ENCODE measurements around the gene FGD6.
"Not testable (repeated sequence)": the region's sequence is repeated elsewhere in the genome, so short reads cannot be mapped to it uniquely, and the experiment has no call there.

The FGD6 gene

DNA sequence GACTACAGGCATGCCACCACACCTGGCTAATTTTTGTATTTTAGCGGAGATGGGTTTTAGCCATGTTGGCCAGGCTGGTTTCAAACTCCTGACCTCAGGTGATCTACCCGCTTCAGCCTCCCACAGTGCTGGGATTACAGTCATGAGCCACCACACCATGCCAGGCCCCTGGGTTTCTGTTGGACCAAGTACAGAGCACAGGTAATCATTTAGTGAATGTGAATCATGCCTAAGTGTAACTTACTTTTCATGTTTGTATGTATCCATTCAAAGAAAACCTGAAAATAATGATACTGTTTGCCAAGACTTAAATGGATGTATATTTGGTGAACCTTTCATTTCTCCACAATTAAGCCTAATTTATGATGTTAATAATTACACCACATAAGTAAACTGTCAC is 65.9 kb downstream of the FGD6 start:
- Histone ChIP-seq H3K4me1 (ENCODE audit: insufficient read depth, insufficient read length) (no peaks in the 10 kb centered on the region), H3K9me3 (ENCODE audit: insufficient read depth, low read length) (peaks cover 4% of the 10 kb centered on the region), H3K27me3 (ENCODE audit: insufficient read depth, insufficient read length) (no peaks in the 10 kb centered on the region), H3K4me3 (ENCODE audit: insufficient read length, low read depth) (no peak overlapping the region), H3K9ac (ENCODE audit: insufficient read length, low read depth) (no peak overlapping the region), H3K36me3 (ENCODE audit: insufficient read depth, insufficient read length, low read length) (peaks cover 11% of the 10 kb centered on the region)
- no peak for DNase-seq (ENCODE audit: low read depth, low spot score)
- TF ChIP-seq SUZ12 (IDR thresholded peaks at IDR 0.05; ENCODE audit: extremely low read depth, insufficient read depth, insufficient read length) (no peak), ZNF274 (IDR thresholded peaks at IDR 0.05; ENCODE audit: low read depth, low read length) (no peak), YY1 (IDR thresholded peaks at IDR 0.05; ENCODE audit: insufficient read depth, insufficient read length) (no peak)

DNA sequence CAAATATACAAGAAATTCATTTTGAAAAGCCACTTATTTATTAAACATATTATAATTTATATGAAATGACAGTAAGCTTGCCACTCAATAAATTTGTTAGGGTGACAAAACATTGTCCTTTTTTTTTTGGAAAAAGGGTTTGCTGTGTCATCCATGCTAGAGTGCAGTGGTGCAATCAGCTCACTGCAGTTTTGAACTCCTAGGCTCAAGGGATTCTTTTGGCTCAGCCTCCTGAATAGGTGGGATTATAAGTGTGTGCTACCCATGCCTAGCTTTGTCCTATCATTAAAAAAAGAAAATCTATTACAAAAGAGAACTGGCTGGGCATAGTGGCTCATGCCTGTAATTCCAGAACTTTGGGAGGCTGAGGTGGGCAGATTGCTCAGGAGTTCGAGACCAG is 66.8 kb downstream of the FGD6 start:
- Histone ChIP-seq H3K9ac (ENCODE audit: insufficient read length, low read depth) (no peak overlapping the region), H3K27me3 (ENCODE audit: insufficient read depth, insufficient read length) (no peaks in the 10 kb centered on the region), H3K36me3 (ENCODE audit: insufficient read depth, insufficient read length, low read length) (peaks cover 15% of the 10 kb centered on the region), H3K4me1 (ENCODE audit: insufficient read depth, insufficient read length) (no peaks in the 10 kb centered on the region), H3K9me3 (ENCODE audit: insufficient read depth, low read length) (peaks cover 4% of the 10 kb centered on the region), H3K4me3 (ENCODE audit: insufficient read length, low read depth) (no peak overlapping the region)
- no peak for DNase-seq (ENCODE audit: low read depth, low spot score)
- TF ChIP-seq SUZ12 (IDR thresholded peaks at IDR 0.05; ENCODE audit: extremely low read depth, insufficient read depth, insufficient read length) (no peak), YY1 (IDR thresholded peaks at IDR 0.05; ENCODE audit: insufficient read depth, insufficient read length) (no peak), ZNF274 (IDR thresholded peaks at IDR 0.05; ENCODE audit: low read depth, low read length) (no peak)

DNA sequence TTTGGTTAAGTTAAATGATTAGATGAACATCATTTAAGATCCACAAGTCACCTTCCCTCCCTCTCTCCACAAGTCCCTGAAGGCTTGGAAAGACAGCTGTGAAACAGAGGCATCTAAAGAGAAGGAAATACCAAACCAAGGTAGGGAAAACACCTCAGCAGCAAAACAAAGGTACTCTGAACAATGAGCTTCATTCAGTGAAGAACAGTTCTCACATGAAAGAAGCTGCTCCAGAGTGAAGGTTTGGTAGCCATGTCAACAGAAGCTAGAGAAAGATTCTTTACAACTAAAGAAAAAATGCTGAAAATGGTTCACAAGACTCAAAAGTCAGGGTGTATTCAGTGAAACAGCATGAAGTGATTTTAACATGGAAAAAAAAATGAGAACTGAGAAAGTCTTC is 69.4 kb downstream of the FGD6 start:
- no peaks in the 10 kb centered on the region for H3K27me3 ChIP-seq (ENCODE audit: insufficient read depth, insufficient read length)
- peaks cover 21% of the 10 kb centered on the region for H3K36me3 ChIP-seq (ENCODE audit: insufficient read depth, insufficient read length, low read length)
- H3K4me1 ChIP-seq (ENCODE audit: insufficient read depth, insufficient read length), result peaks cover 2% of the 10 kb centered on the region
- H3K9me3 ChIP-seq (ENCODE audit: insufficient read depth, low read length), result peaks cover 4% of the 10 kb centered on the region
- H3K4me3 ChIP-seq (ENCODE audit: insufficient read length, low read depth), result no peak overlapping the region
- no peak for TF ChIP-seq ZNF274 (IDR thresholded peaks at IDR 0.05; ENCODE audit: low read depth, low read length)
- TF ChIP-seq SUZ12 (IDR thresholded peaks at IDR 0.05; ENCODE audit: extremely low read depth, insufficient read depth, insufficient read length), result no peak
- TF ChIP-seq YY1 (IDR thresholded peaks at IDR 0.05; ENCODE audit: insufficient read depth, insufficient read length), result no peak
- DNase-seq (ENCODE audit: low read depth, low spot score), result no peak
- H3K9ac ChIP-seq (ENCODE audit: insufficient read length, low read depth), result no peak overlapping the region

DNA sequence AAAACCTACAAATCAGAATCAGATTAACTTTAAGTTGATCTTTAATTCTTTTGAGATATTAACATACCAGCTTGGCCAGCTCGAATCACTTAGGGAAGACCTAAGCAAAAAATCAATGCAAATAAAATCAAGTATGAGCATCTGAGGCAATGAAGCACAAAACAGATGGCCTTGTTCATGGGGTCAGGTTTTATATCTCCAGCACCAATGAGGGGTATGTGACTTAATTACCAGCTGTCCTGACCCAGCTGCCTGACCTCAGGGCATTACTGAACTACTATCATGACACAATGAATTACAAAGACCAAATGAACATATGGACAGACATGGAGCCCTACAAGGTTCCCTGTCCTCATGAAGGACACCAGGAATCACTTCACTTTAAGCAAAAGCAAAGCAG is 70.5 kb downstream of the FGD6 start:
- TF ChIP-seq ZNF274 (IDR thresholded peaks at IDR 0.05; ENCODE audit: low read depth, low read length) (no peak), YY1 (IDR thresholded peaks at IDR 0.05; ENCODE audit: insufficient read depth, insufficient read length) (no peak), SUZ12 (IDR thresholded peaks at IDR 0.05; ENCODE audit: extremely low read depth, insufficient read depth, insufficient read length) (no peak)
- Histone ChIP-seq H3K36me3 (ENCODE audit: insufficient read depth, insufficient read length, low read length) (peaks cover 18% of the 10 kb centered on the region), H3K4me1 (ENCODE audit: insufficient read depth, insufficient read length) (peaks cover 2% of the 10 kb centered on the region)

DNA sequence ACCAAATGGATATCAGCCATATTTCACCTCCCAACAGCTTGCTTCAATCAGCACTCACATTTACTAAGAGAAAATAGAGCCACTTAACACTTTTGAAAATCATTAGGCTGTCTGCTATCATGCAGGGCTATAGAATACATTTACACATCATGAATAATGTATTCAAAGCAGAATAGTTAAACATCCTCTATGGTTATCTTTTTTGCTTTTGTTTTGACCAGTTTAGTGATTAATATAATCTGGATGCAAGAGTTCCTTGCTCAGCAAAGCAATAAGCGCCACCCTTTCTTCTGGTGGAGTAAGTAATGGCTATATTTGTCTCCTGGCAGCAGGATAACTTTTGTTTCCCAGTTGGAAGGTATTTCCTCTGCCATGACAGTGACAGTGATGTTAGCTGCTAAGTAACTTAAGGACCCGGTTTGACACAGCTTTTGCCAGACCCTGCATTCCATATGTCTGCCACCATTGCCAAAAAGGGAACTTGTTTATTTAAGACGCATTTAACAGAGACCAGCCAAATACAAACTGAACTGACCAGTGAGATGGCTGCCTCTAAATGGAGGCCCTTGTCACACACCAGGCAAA is 73.6 kb downstream of the FGD6 start:
- Histone ChIP-seq H3K9me3 (ENCODE audit: insufficient read depth, low read length) (peaks cover 4% of the 10 kb centered on the region), H3K4me1 (ENCODE audit: insufficient read depth, insufficient read length) (peaks cover 2% of the 10 kb centered on the region), H3K4me3 (ENCODE audit: insufficient read length, low read depth) (no peak overlapping the region), H3K36me3 (ENCODE audit: insufficient read depth, insufficient read length, low read length) (peaks cover 14% of the 10 kb centered on the region), H3K27me3 (ENCODE audit: insufficient read depth, insufficient read length) (no peaks in the 10 kb centered on the region), H3K9ac (ENCODE audit: insufficient read length, low read depth) (no peak overlapping the region)
- TF ChIP-seq SUZ12 (IDR thresholded peaks at IDR 0.05; ENCODE audit: extremely low read depth, insufficient read depth, insufficient read length), result no peak
- TF ChIP-seq ZNF274 (IDR thresholded peaks at IDR 0.05; ENCODE audit: low read depth, low read length), result no peak
- TF ChIP-seq YY1 (IDR thresholded peaks at IDR 0.05; ENCODE audit: insufficient read depth, insufficient read length), result no peak
- DNase-seq (ENCODE audit: low read depth, low spot score), result no peak

More for the DNA sequence above, 70.5 kb downstream of the FGD6 start:
- no peak for DNase-seq (ENCODE audit: low read depth, low spot score)
- Histone ChIP-seq H3K27me3 (ENCODE audit: insufficient read depth, insufficient read length) (no peaks in the 10 kb centered on the region), H3K9me3 (ENCODE audit: insufficient read depth, low read length) (peaks cover 4% of the 10 kb centered on the region), H3K4me3 (ENCODE audit: insufficient read length, low read depth) (no peak overlapping the region), H3K9ac (ENCODE audit: insufficient read length, low read depth) (no peak overlapping the region)

DNA sequence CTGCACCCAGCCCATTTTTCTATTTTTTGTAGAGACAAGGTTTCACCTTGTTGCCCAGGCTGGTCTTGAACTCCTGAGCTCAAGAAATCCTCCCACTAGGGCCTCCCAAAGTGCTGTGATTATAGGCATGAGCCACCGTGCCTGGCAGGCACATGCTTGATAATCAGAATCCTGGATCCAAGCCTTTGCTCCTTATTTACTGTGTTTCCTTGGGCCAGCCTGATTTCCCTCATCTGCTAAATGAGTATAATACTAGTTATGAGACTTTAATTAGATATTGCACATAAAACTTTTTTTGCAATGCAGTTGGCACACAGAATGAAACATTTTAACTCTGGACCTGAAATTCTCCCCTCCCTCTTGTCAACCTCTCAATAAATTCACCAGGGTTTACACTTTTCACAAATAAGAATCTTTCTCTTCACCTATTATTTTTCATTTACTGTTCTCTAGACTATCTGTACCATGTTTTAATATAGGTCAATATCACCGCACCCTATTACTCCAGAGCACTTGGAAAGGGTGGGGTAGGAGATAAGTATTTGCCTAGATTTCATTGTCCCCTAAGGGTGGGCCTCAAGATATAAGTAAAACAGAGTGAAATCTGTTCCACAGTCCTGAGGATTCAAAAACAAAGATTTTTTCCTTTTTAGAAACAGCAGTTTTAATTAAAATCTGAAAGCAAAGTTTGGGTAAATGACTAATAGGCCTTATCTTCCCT is 74.7 kb downstream of the FGD6 start:
- H3K9me3 ChIP-seq (ENCODE audit: insufficient read depth, low read length), result no peaks in the 10 kb centered on the region
- no peak overlapping the region for H3K9ac ChIP-seq (ENCODE audit: insufficient read length, low read depth)
- H3K27me3 ChIP-seq (ENCODE audit: insufficient read depth, insufficient read length), result no peaks in the 10 kb centered on the region
- no peak for DNase-seq (ENCODE audit: low read depth, low spot score)
- no peak overlapping the region for H3K4me3 ChIP-seq (ENCODE audit: insufficient read length, low read depth)
- H3K4me1 ChIP-seq (ENCODE audit: insufficient read depth, insufficient read length), result peaks cover 2% of the 10 kb centered on the region
- TF ChIP-seq ZNF274 (IDR thresholded peaks at IDR 0.05; ENCODE audit: low read depth, low read length) (no peak), SUZ12 (IDR thresholded peaks at IDR 0.05; ENCODE audit: extremely low read depth, insufficient read depth, insufficient read length) (no peak), YY1 (IDR thresholded peaks at IDR 0.05; ENCODE audit: insufficient read depth, insufficient read length) (no peak)
- H3K36me3 ChIP-seq (ENCODE audit: insufficient read depth, insufficient read length, low read length), result peaks cover 22% of the 10 kb centered on the region

DNA sequence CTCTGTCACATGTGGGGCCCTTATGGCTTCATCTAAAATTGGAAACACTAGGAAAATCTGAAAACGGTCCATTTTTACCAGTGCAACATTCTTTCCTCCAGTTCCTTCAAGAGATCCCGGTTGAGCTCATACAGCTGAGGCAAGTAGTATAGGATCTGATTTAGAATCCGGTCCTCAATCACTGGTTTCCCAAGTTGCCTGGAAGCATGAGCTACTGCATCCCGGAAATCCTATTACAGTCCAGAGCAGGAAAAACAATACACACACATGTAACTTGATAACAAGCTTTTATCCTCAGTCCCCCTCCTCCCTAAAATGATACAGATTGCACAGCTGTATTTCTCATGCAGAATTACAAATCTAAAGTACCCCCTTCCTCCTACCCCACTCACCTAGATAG is 76.0 kb downstream of the FGD6 start:
- DNase-seq (ENCODE audit: low read depth, low spot score), result no peak
- Histone ChIP-seq H3K27me3 (ENCODE audit: insufficient read depth, insufficient read length) (no peaks in the 10 kb centered on the region), H3K36me3 (ENCODE audit: insufficient read depth, insufficient read length, low read length) (peaks cover 31% of the 10 kb centered on the region), H3K9ac (ENCODE audit: insufficient read length, low read depth) (no peak overlapping the region), H3K4me3 (ENCODE audit: insufficient read length, low read depth) (no peak overlapping the region), H3K9me3 (ENCODE audit: insufficient read depth, low read length) (no peaks in the 10 kb centered on the region), H3K4me1 (ENCODE audit: insufficient read depth, insufficient read length) (peaks cover 2% of the 10 kb centered on the region)
- no peak for TF ChIP-seq YY1 (IDR thresholded peaks at IDR 0.05; ENCODE audit: insufficient read depth, insufficient read length)
- no peak for TF ChIP-seq ZNF274 (IDR thresholded peaks at IDR 0.05; ENCODE audit: low read depth, low read length)
- TF ChIP-seq SUZ12 (IDR thresholded peaks at IDR 0.05; ENCODE audit: extremely low read depth, insufficient read depth, insufficient read length), result no peak

DNA sequence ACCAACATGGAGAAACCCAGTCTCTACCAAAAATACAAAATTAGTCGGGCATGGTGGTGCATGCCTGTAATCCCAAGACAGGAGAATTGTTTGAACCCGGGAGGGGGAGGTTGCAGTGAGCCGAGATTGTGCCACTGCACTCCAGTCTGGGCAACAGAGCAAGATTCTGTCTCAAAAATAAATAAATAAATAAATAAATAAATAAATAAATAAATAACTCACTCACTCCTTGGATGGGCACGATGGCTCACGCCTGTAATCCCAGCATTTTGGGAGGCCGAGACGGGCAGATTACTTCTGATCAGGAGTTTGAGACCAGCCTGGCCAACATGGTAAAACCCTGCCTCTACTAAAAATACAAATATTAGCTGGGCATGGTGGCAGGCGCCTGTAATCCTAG is 79.2 kb downstream of the FGD6 start:
- H3K36me3 ChIP-seq (ENCODE audit: insufficient read depth, insufficient read length, low read length), result peaks cover 40% of the 10 kb centered on the region
- H3K9ac ChIP-seq (ENCODE audit: insufficient read length, low read depth); H3K4me3 ChIP-seq (ENCODE audit: insufficient read length, low read depth); H3K4me1 ChIP-seq (ENCODE audit: insufficient read depth, insufficient read length); H3K9me3 ChIP-seq (ENCODE audit: insufficient read depth, low read length); H3K27me3 ChIP-seq (ENCODE audit: insufficient read depth, insufficient read length); DNase-seq (ENCODE audit: low read depth, low spot score): not testable (repeated sequence)

Measured in NT2/D1 (cell line).